ENCODE measurements around the gene CACNA1D. TPM values are rescaled to one million over a fixed set of nuclear protein-coding genes. Genes with fewer than 3 reads are reported as not detected.

CACNA1D gene
- total RNA-seq, 2 experiments from 2014 or later = not detected

- DNase-seq = no peak
- H3K36me3 Mint-ChIP-seq = no peaks in the 10 kb centered on the region
- H3K27ac Mint-ChIP-seq = no peak overlapping the region
- H3K4me3 Mint-ChIP-seq = no peak overlapping the region
- H3K9me3 Mint-ChIP-seq = no peaks in the 10 kb centered on the region
- H3K27me3 Mint-ChIP-seq = peaks cover 25% of the 10 kb centered on the region
- no peaks in the 10 kb centered on the region for H3K4me1 Mint-ChIP-seq
Observed at GRCh38 chr3:53673722-53674350, 179.4 kb downstream of the CACNA1D start.

- H3K27ac Mint-ChIP-seq = no peak overlapping the region
- H3K9me3 Mint-ChIP-seq = no peaks in the 10 kb centered on the region
- H3K27me3 Mint-ChIP-seq = peaks cover 24% of the 10 kb centered on the region
Observed at GRCh38 chr3:53674582-53674981, 180.2 kb downstream of the CACNA1D start.

GRCh38 chr3:53675022-53675697 is 180.7 kb downstream of the CACNA1D start:
- H3K4me3 Mint-ChIP-seq = no peak overlapping the region

More at GRCh38 chr3:53674582-53674981, 180.2 kb downstream of the CACNA1D start:
- no peak overlapping the region for H3K4me3 Mint-ChIP-seq
- DNase-seq = no peak
- no peaks in the 10 kb centered on the region for H3K36me3 Mint-ChIP-seq
- H3K4me1 Mint-ChIP-seq = no peaks in the 10 kb centered on the region

GRCh38 chr3:53675942-53676341 is 181.5 kb downstream of the CACNA1D start:
- Mint-ChIP-seq H3K9me3 (no peaks in the 10 kb centered on the region), H3K27ac (no peak overlapping the region), H3K27me3 (peaks cover 24% of the 10 kb centered on the region), H3K4me3 (no peak overlapping the region), H3K36me3 (no peaks in the 10 kb centered on the region), H3K4me1 (no peaks in the 10 kb centered on the region)
- no peak for DNase-seq

More at GRCh38 chr3:53675022-53675697, 180.7 kb downstream of the CACNA1D start:
- no peak for DNase-seq
- Mint-ChIP-seq H3K36me3 (no peaks in the 10 kb centered on the region), H3K4me1 (no peaks in the 10 kb centered on the region), H3K27me3 (peaks cover 24% of the 10 kb centered on the region), H3K27ac (no peak overlapping the region), H3K9me3 (no peaks in the 10 kb centered on the region)

- Mint-ChIP-seq H3K4me1 (no peaks in the 10 kb centered on the region), H3K27ac (no peak overlapping the region), H3K36me3 (no peaks in the 10 kb centered on the region), H3K9me3 (no peaks in the 10 kb centered on the region), H3K27me3 (peaks cover 28% of the 10 kb centered on the region), H3K4me3 (no peak overlapping the region)
- no peak for DNase-seq
Observed at GRCh38 chr3:53677413-53677812, 183.0 kb downstream of the CACNA1D start.

GRCh38 chr3:53680028-53680427 is 185.6 kb downstream of the CACNA1D start:
- Mint-ChIP-seq H3K4me1 (no peaks in the 10 kb centered on the region), H3K27me3 (peaks cover 28% of the 10 kb centered on the region), H3K27ac (no peak overlapping the region), H3K9me3 (no peaks in the 10 kb centered on the region), H3K36me3 (no peaks in the 10 kb centered on the region), H3K4me3 (no peak overlapping the region)
- DNase-seq = no peak

- Mint-ChIP-seq H3K27ac (no peak overlapping the region), H3K9me3 (no peaks in the 10 kb centered on the region), H3K4me3 (no peak overlapping the region), H3K36me3 (no peaks in the 10 kb centered on the region), H3K4me1 (no peaks in the 10 kb centered on the region), H3K27me3 (peaks cover 19% of the 10 kb centered on the region)
- no peak for DNase-seq
Observed at GRCh38 chr3:53682807-53683206, 188.4 kb downstream of the CACNA1D start.

- no peak overlapping the region for H3K27ac Mint-ChIP-seq
- no peaks in the 10 kb centered on the region for H3K36me3 Mint-ChIP-seq
- no peak overlapping the region for H3K4me3 Mint-ChIP-seq
- H3K4me1 Mint-ChIP-seq = no peaks in the 10 kb centered on the region
- H3K9me3 Mint-ChIP-seq = no peaks in the 10 kb centered on the region
- H3K27me3 Mint-ChIP-seq = peaks cover 4% of the 10 kb centered on the region
- DNase-seq = no peak
Observed at GRCh38 chr3:53688066-53688465, 193.7 kb downstream of the CACNA1D start.

GRCh38 chr3:53688989-53689388 is 194.6 kb downstream of the CACNA1D start:
- Mint-ChIP-seq H3K36me3 (no peaks in the 10 kb centered on the region), H3K27ac (no peak overlapping the region), H3K27me3 (no peaks in the 10 kb centered on the region), H3K4me1 (peaks cover 2% of the 10 kb centered on the region), H3K9me3 (no peaks in the 10 kb centered on the region), H3K4me3 (no peak overlapping the region)
- DNase-seq = no peak

GRCh38 chr3:53689681-53690080 is 195.3 kb downstream of the CACNA1D start:
- no peak overlapping the region for H3K27ac Mint-ChIP-seq
- peaks cover 3% of the 10 kb centered on the region for H3K4me1 Mint-ChIP-seq
- no peak overlapping the region for H3K4me3 Mint-ChIP-seq
- no peaks in the 10 kb centered on the region for H3K36me3 Mint-ChIP-seq
- DNase-seq = no peak
- H3K27me3 Mint-ChIP-seq = no peaks in the 10 kb centered on the region
- no peaks in the 10 kb centered on the region for H3K9me3 Mint-ChIP-seq

- no peak for DNase-seq
- H3K4me3 Mint-ChIP-seq = no peak overlapping the region
- H3K27ac Mint-ChIP-seq = no peak overlapping the region
- no peaks in the 10 kb centered on the region for H3K9me3 Mint-ChIP-seq
- peaks cover 3% of the 10 kb centered on the region for H3K4me1 Mint-ChIP-seq
- H3K36me3 Mint-ChIP-seq = no peaks in the 10 kb centered on the region
- H3K27me3 Mint-ChIP-seq = no peaks in the 10 kb centered on the region
Observed at GRCh38 chr3:53690521-53690920, 196.1 kb downstream of the CACNA1D start.

- peaks cover 3% of the 10 kb centered on the region for H3K4me1 Mint-ChIP-seq
- H3K4me3 Mint-ChIP-seq = no peak overlapping the region
- no peaks in the 10 kb centered on the region for H3K36me3 Mint-ChIP-seq
- H3K9me3 Mint-ChIP-seq = no peaks in the 10 kb centered on the region
- H3K27ac Mint-ChIP-seq = no peak overlapping the region
- DNase-seq = no peak
- peaks cover 4% of the 10 kb centered on the region for H3K27me3 Mint-ChIP-seq
Observed at GRCh38 chr3:53691349-53691748, 196.9 kb downstream of the CACNA1D start.

- Mint-ChIP-seq H3K4me1 (peaks cover 3% of the 10 kb centered on the region), H3K27ac (no peak overlapping the region), H3K4me3 (no peak overlapping the region)
Observed at GRCh38 chr3:53691885-53692284, 197.5 kb downstream of the CACNA1D start.

GRCh38 chr3:53693451-53693850 is 199.0 kb downstream of the CACNA1D start:
- no peaks in the 10 kb centered on the region for H3K36me3 Mint-ChIP-seq
- peak overlapping the region; percentile 62 for H3K27ac Mint-ChIP-seq
- no peak overlapping the region for H3K4me3 Mint-ChIP-seq
- H3K4me1 Mint-ChIP-seq = peaks cover 3% of the 10 kb centered on the region
- H3K9me3 Mint-ChIP-seq = no peaks in the 10 kb centered on the region
- peaks cover 11% of the 10 kb centered on the region for H3K27me3 Mint-ChIP-seq
- no peak for DNase-seq

More at GRCh38 chr3:53691885-53692284, 197.5 kb downstream of the CACNA1D start:
- Mint-ChIP-seq H3K36me3 (no peaks in the 10 kb centered on the region), H3K9me3 (no peaks in the 10 kb centered on the region), H3K27me3 (peaks cover 7% of the 10 kb centered on the region)
- no peak for DNase-seq

- Mint-ChIP-seq H3K4me3 (no peak overlapping the region), H3K4me1 (peaks cover 3% of the 10 kb centered on the region), H3K36me3 (no peaks in the 10 kb centered on the region), H3K27ac (no peak overlapping the region), H3K9me3 (no peaks in the 10 kb centered on the region), H3K27me3 (peaks cover 14% of the 10 kb centered on the region)
- DNase-seq = no peak
Observed at GRCh38 chr3:53694046-53694445, 199.6 kb downstream of the CACNA1D start.
